Measurements from ENCODE around the gene LRRC15. TPM values are rescaled to one million over a fixed set of nuclear protein-coding genes. Genes with fewer than 3 reads are reported as not detected.

Gene LRRC15
- total and polyA plus RNA-seq, 8 donors = 0.02 to 0.25 (median 0.08) TPM; not detected in 1

GRCh38 chr3:194321693-194322640, 47.6 kb downstream of the LRRC15 start:
- no peak overlapping the region for H3K27ac ChIP-seq
- DNase-seq = peak in 1 of 6 donors; percentile 57

DNA sequence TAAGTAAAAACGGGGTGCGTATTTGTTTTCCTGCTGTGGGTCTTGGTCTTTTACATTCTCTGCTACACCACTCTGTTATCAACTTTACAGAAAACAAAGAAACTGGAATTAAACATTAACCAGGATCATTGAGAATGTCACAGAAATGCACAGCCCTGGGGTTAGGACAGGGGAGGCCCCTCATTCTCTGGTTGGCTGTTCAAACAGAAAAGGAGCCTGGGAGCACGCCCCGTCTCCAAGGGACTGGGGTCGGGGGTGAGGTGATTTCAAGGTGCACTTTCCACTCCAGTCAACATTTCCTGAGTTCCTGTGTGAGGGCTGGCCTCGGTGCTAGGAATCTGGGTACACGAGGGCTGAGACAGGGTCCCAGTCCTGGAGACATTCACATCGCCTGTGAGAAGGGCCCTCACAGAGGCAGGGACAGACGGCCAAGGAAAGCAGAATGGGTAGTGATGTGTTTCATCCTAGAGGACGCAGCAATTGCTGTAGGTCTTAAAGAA, 48.7 kb downstream of the LRRC15 start:
- no peaks in the 10 kb centered on the region for H3K9me3 ChIP-seq
- H3K27me3 ChIP-seq = peaks cover 0 to 8% (median 0%) of the 10 kb centered on the region in 4 donors
- peak overlapping the region in 1 of 4 donors; percentile 46 for H3K27ac ChIP-seq
- peaks cover 9 to 13% (median 9%) of the 10 kb centered on the region in 3 donors for H3K4me1 ChIP-seq
- intact Hi-C loops (cut with DNase I) = no loop called here
- H3K36me3 ChIP-seq = no peaks in the 10 kb centered on the region
- H3K4me3 ChIP-seq = no peak overlapping the region
- TF ChIP-seq, protein P1, sequence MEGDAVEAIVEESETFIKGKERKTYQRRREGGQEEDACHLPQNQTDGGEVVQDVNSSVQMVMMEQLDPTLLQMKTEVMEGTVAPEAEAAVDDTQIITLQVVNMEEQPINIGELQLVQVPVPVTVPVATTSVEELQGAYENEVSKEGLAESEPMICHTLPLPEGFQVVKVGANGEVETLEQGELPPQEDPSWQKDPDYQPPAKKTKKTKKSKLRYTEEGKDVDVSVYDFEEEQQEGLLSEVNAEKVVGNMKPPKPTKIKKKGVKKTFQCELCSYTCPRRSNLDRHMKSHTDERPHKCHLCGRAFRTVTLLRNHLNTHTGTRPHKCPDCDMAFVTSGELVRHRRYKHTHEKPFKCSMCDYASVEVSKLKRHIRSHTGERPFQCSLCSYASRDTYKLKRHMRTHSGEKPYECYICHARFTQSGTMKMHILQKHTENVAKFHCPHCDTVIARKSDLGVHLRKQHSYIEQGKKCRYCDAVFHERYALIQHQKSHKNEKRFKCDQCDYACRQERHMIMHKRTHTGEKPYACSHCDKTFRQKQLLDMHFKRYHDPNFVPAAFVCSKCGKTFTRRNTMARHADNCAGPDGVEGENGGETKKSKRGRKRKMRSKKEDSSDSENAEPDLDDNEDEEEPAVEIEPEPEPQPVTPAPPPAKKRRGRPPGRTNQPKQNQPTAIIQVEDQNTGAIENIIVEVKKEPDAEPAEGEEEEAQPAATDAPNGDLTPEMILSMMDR (IDR thresholded peaks at IDR 0.05) = no peak
- 18 to 20% methylated on average over 10 of the region's 10 CpGs for WGBS, 2 donors
- peak in 1 of 6 donors; percentile 48 for DNase-seq
- ATAC-seq = peak; percentile 10 to 69 (median 48)
- FAIRE-seq = no peak

More at GRCh38 chr3:194321693-194322640, 47.6 kb downstream of the LRRC15 start:
- intact Hi-C loops (cut with DNase I) = no loop called here
- no peak for ATAC-seq
- Histone ChIP-seq H3K36me3 (no peaks in the 10 kb centered on the region), H3K4me3 (no peak overlapping the region), H3K4me1 (peaks cover 9 to 13% (median 9%) of the 10 kb centered on the region in 3 donors), H3K27me3 (peaks cover 0 to 3% (median 0%) of the 10 kb centered on the region in 4 donors), H3K9me3 (no peaks in the 10 kb centered on the region)
- TF ChIP-seq, protein P1 (IDR thresholded peaks at IDR 0.05) = no peak
- FAIRE-seq = no peak
- WGBS, 2 donors = 86 to 91% methylated on average over 24 to 26 of the region's 26 CpGs

- no peaks in the 10 kb centered on the region for H3K36me3 ChIP-seq
- ATAC-seq (no peak), FAIRE-seq (no peak), DNase-seq (peak in 1 of 6 donors; percentile 42)
- intact Hi-C loops (cut with DNase I) = no loop called here
- H3K4me3 ChIP-seq = no peak overlapping the region
- H3K4me1 ChIP-seq = peaks cover 9 to 13% (median 9%) of the 10 kb centered on the region in 3 donors
- WGBS, 2 donors = 47 to 53% methylated on average over 5 of the region's 5 CpGs
- H3K27me3 ChIP-seq = peaks cover 0 to 8% (median 0%) of the 10 kb centered on the region in 4 donors
- TF ChIP-seq, protein P1 (IDR thresholded peaks at IDR 0.05) = no peak
- H3K27ac ChIP-seq = peak overlapping the region in 2 of 4 donors; percentile 46 to 58
- H3K9me3 ChIP-seq = no peaks in the 10 kb centered on the region
Measured at GRCh38 chr3:194320100-194320499, 49.4 kb downstream of the LRRC15 start.

GRCh38 chr3:194318511-194319161, 50.9 kb downstream of the LRRC15 start:
- Histone ChIP-seq H3K27me3 (peaks cover 0 to 8% (median 0%) of the 10 kb centered on the region in 4 donors), H3K9me3 (no peaks in the 10 kb centered on the region), H3K4me3 (no peak overlapping the region), H3K4me1 (peaks cover 9 to 13% (median 9%) of the 10 kb centered on the region in 3 donors), H3K27ac (no peak overlapping the region), H3K36me3 (no peaks in the 10 kb centered on the region)
- 93 to 98% methylated on average over 3 of the region's 3 CpGs for WGBS, 2 donors
- TF ChIP-seq, protein P1 (IDR thresholded peaks at IDR 0.05) = no peak
- FAIRE-seq (no peak), DNase-seq (no peak), ATAC-seq (no peak)
- intact Hi-C loops (cut with DNase I) = loop anchor here in 2 of 3 donors (5.0 to 10.0 kb wide), 5 partner anchors 174 to 654 kb away; no protein-coding TSS in a partner anchor

Measured in pancreas (tissue), 10 donors.